PC-9 (cell line): ENCODE data around the gene DBN1. TPM values are rescaled to one million over a fixed set of nuclear protein-coding genes. Genes with fewer than 3 reads are reported as not detected.

Experiments
- BruUV-seq: library from RNA; stranded (reverse); fragments of 400-500 nt; replicated peaks from 2 replicates; lab custom pipeline; 2021; lab: Mats Ljungman, UMichigan
- CTCF ChIA-PET: fragments of 300-600 bp; sonication (Branson Sonifier 250); formaldehyde crosslinking; loops from one replicate; lab custom pipeline; 2022; ENCODE audit warnings: antibody characterized with exemption; lab: Charles Lee
- POLR2A ChIA-PET: fragments of 300-600 bp; sonication (Branson Sonifier 250); formaldehyde crosslinking; loops from one replicate; lab custom pipeline; 2022; ENCODE audit warnings: antibody characterized with exemption; ENCODE audit not compliant: unreplicated experiment; lab: Charles Lee
- DNase-seq, 2 experiments: peaks; one replicate each; pipeline versions ENCODE4 v3.0.0 to v3.0.0-alpha.2; 2015 to 2022; ENCODE audit warnings: mixed read lengths in 1 of 2
- H2AFZ ChIP-seq: fragments of 200-600 bp; sonication (generic); 2 replicates; pipeline ENCODE4 v1.8.1; 2017; ENCODE audit warnings: antibody characterized with exemption
- H3F3A ChIP-seq: fragments of 200-600 bp; sonication (generic); 2 replicates; pipeline ENCODE4 v1.8.1; 2017; ENCODE audit warnings: antibody characterized with exemption, mild to moderate bottlenecking, low read depth; ENCODE audit not compliant: insufficient read depth
- H3K27ac ChIP-seq: fragments of 200-600 bp; sonication (generic); 2 replicates; pipeline ENCODE4 v1.6.1; 2016; ENCODE audit warnings: mixed run types
- H3K27me3 ChIP-seq: fragments of 200-600 bp; sonication (generic); 2 replicates; pipeline ENCODE4 v1.6.1; 2016; ENCODE audit warnings: low read depth, mixed run types; ENCODE audit not compliant: insufficient read depth
- H3K36me3 ChIP-seq: fragments of 200-600 bp; sonication (generic); 2 replicates; pipeline ENCODE4 v1.6.1; 2016; ENCODE audit warnings: low read depth, mixed run types
- H3K4me1 ChIP-seq: fragments of 200-600 bp; sonication (generic); replicated peaks from 2 replicates; pipeline ENCODE4 v1.6.1; 2016; ENCODE audit warnings: mixed run types; ENCODE audit not compliant: insufficient read depth
- H3K4me2 ChIP-seq: fragments of 200-600 bp; sonication (generic); 2 replicates; pipeline ENCODE4 v1.6.1; 2017; ENCODE audit warnings: mixed run types
- H3K4me3 ChIP-seq: fragments of 200-600 bp; sonication (generic); 2 replicates; pipeline ENCODE4 v1.6.1; 2016; ENCODE audit warnings: mixed run types
- H3K79me2 ChIP-seq: fragments of 200-600 bp; sonication (generic); 2 replicates; pipeline ENCODE4 v1.6.1; 2017; ENCODE audit warnings: low read depth, mixed run types
- H3K9me2 ChIP-seq: fragments of 200-600 bp; sonication (generic); 2 replicates; pipeline ENCODE4 v1.8.1; 2017; ENCODE audit warnings: mild to moderate bottlenecking; ENCODE audit not compliant: insufficient read depth
- H3K9me3 ChIP-seq: fragments of 200-600 bp; sonication (generic); 2 replicates; pipeline ENCODE4 v1.8.1; 2016; ENCODE audit warnings: low read depth; ENCODE audit not compliant: insufficient read depth
- H4K20me1 ChIP-seq: fragments of 200-600 bp; sonication (generic); 2 replicates; pipeline ENCODE4 v1.8.1; 2017; ENCODE audit not compliant: insufficient read depth
- CTCF ChIP-seq: fragments of 200-600 bp; sonication (generic); conservative IDR thresholded peaks from 2 replicates; pipeline ENCODE4 v1.6.1; 2017; ENCODE audit warnings: mixed run types, antibody characterized with exemption, mild to moderate bottlenecking, moderate library complexity
- EZH2 ChIP-seq: fragments of 200-600 bp; sonication (generic); IDR thresholded peaks from 2 replicates; pipeline ENCODE4 v1.8.0; 2017; ENCODE audit warnings: antibody characterized with exemption, low read depth
- intact Hi-C: fragments of 100-400 bp; cut with micrococcal nuclease; formaldehyde crosslinking; loops from one replicate; pipeline ENCODE4 v1.10.0; 2022; ENCODE audit not compliant: unreplicated experiment
- total RNA-seq: library from RNA; stranded (reverse); gene quantifications from 2 replicates; pipeline ENCODE4 v1.2.3, GENCODE V29; 2021

Gene DBN1
- total RNA-seq, 1 experiment from 2014 or later = 144 TPM

- H4K20me1 ChIP-seq = peaks cover 13% of the 10 kb centered on the region
- CTCF ChIA-PET = no interaction called here
- BruUV-seq = no TSS peak
- H3K79me2 ChIP-seq = no peaks in the 10 kb centered on the region
- intact Hi-C loops = no loop called here
- H3K4me1 ChIP-seq = no peaks in the 10 kb centered on the region
- H3K4me3 ChIP-seq = no peak overlapping the region
- no peak overlapping the region for H3K27ac ChIP-seq
- H2AFZ ChIP-seq = no peak overlapping the region
- no peaks in the 10 kb centered on the region for H3K9me3 ChIP-seq
- no peak for DNase-seq
- TF ChIP-seq EZH2 (no peak), CTCF (no peak)
- no peak overlapping the region for H3K4me2 ChIP-seq
- H3F3A ChIP-seq = peaks cover 13% of the 10 kb centered on the region; the same call in 1 of the 2 replicates
- no peaks in the 10 kb centered on the region for H3K27me3 ChIP-seq
- H3K9me2 ChIP-seq = no peaks in the 10 kb centered on the region
- H3K36me3 ChIP-seq = peaks cover 4% of the 10 kb centered on the region; the same call in 1 of the 2 replicates
- POLR2A ChIA-PET = no interaction called here
These were observed 11.3 kb downstream of the DBN1 start for GRCh38 chr5:177462021-177462670.

GRCh38 chr5:177459819-177460628, 13.4 kb downstream of the DBN1 start:
- intact Hi-C loops = no loop called here
- no TSS peak for BruUV-seq
- CTCF ChIA-PET = no interaction called here

More at GRCh38 chr5:177459819-177460628, 13.4 kb downstream of the DBN1 start:
- Histone ChIP-seq H3K9me2 (no peaks in the 10 kb centered on the region), H2AFZ (no peak overlapping the region), H3F3A (peaks cover 19% of the 10 kb centered on the region; the same call in 1 of the 2 replicates), H3K9me3 (no peaks in the 10 kb centered on the region), H3K27ac (no peak overlapping the region), H3K27me3 (no peaks in the 10 kb centered on the region), H3K4me3 (no peak overlapping the region), H3K4me2 (no peak overlapping the region), H4K20me1 (peaks cover 19% of the 10 kb centered on the region), H3K4me1 (no peaks in the 10 kb centered on the region), H3K36me3 (no peaks in the 10 kb centered on the region; the same call in 1 of the 2 replicates), H3K79me2 (no peaks in the 10 kb centered on the region)
- no peak for DNase-seq
- POLR2A ChIA-PET = interaction anchor here (0.8 kb wide), 1 partner anchor 34 kb away, joined by 3 read pairs; no protein-coding TSS in a partner anchor
- TF ChIP-seq EZH2 (no peak), CTCF (no peak)
